Measurements from ENCODE around the gene GFI1. TPM values are rescaled to one million over a fixed set of nuclear protein-coding genes. Genes with fewer than 3 reads are reported as not detected.

Gene GFI1
- total and polyA plus RNA-seq, 2 of the 13 experiments (the other 11 are each of a cell fraction or from before 2014, with no cell fraction given), result 10.3 to 10.5 TPM

DNA sequence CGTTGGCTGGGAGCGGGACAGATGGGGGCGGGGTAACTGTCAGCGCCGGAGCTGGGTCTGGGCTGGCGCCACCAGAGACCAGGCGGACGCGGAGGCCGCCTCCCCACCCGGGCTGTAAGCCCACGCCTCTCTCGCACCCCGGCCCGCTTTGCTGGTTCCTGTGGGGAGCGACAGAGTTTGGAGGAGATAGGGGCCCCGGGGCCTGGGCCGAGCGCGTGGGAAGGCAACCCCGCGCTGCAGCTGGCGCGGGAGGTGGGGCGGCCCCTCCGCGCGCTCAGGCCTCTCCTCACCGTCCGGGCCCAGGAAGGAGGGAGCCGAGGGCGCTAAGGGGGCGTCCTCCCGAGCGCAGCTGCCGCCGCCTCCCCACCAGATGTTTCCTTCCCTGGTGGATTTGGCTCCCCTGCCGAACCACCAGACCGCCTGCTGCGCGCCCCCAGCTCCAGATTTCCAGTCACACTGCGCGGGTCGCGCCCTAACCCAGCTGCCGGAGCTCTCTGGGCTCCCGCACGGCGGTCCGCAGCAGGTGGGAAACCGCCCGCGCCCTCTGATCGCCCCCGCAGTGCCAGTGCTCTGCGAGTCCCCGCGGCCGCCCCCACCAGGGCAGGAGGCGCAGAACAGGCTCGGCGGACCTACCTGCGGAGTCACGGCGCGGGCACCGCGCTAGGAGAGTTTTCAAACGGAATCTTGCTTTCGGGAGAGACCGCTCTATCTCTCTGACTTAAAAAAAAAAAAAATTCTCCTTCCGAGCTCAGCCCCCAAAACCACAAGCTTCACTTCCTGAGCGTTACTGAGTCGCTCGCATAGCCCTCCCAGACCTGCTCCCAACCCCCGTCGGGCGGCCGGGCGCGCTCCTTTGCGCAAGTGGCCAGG lies 1.1 kb downstream of the GFI1 start (continued):
- TF ChIP-seq SSRP1 (CRISPR knock-in tag; IDR thresholded peaks at IDR 0.05) (no peak), HNRNPK (IDR thresholded peaks at IDR 0.05; ENCODE audit: low read depth, low read length, poor library complexity, severe bottlenecking) (peak; percentile 23), ZNF256 (CRISPR knock-in tag; conservative IDR thresholded peaks at IDR 0.05) (no peak), ZNF333 (CRISPR knock-in tag; IDR thresholded peaks at IDR 0.05; ENCODE audit: borderline replicate concordance) (peak; percentile 64; the same call in 1 of the 2 replicates), ZFP62 (CRISPR knock-in tag; IDR thresholded peaks at IDR 0.05) (no peak), ASH2L (IDR thresholded peaks at IDR 0.05; ENCODE audit: insufficient read length, low read depth, low read length) (peak; percentile 43), GPN1 (CRISPR knock-in tag; IDR thresholded peaks at IDR 0.05; ENCODE audit: borderline replicate concordance) (no peak), CBX1 (IDR thresholded peaks at IDR 0.05; ENCODE audit: low read depth) (peak; percentile 12), TCF12 (IDR thresholded peaks at IDR 0.05) (no peak), TCF12 (CRISPR knock-in tag; IDR thresholded peaks at IDR 0.05) (peak; percentile 62), HNF4G (IDR thresholded peaks at IDR 0.05; ENCODE audit: borderline replicate concordance, low read depth, low read length) (peak; percentile 15; the same call in 1 of the 2 replicates), HNF4G (CRISPR knock-in tag; IDR thresholded peaks at IDR 0.05; ENCODE audit: borderline replicate concordance, low read depth) (0 out of 2 replicates have a peak, but pooled peaks have one; percentile 6), ZNF232 (CRISPR knock-in tag; IDR thresholded peaks at IDR 0.05; ENCODE audit: borderline replicate concordance) (no peak), RBM22 (optimal IDR thresholded peaks at IDR 0.05; ENCODE audit: low read length) (no peak), ISX (CRISPR knock-in tag; conservative IDR thresholded peaks at IDR 0.05) (no peak), TAF15 (IDR thresholded peaks at IDR 0.05; ENCODE audit: low read depth, low read length, poor library complexity, severe bottlenecking) (peak; percentile 25), ZFYVE20 (CRISPR knock-in tag; IDR thresholded peaks at IDR 0.05; ENCODE audit: borderline replicate concordance, low read depth) (no peak)
- TF ChIP-seq, protein P1, sequence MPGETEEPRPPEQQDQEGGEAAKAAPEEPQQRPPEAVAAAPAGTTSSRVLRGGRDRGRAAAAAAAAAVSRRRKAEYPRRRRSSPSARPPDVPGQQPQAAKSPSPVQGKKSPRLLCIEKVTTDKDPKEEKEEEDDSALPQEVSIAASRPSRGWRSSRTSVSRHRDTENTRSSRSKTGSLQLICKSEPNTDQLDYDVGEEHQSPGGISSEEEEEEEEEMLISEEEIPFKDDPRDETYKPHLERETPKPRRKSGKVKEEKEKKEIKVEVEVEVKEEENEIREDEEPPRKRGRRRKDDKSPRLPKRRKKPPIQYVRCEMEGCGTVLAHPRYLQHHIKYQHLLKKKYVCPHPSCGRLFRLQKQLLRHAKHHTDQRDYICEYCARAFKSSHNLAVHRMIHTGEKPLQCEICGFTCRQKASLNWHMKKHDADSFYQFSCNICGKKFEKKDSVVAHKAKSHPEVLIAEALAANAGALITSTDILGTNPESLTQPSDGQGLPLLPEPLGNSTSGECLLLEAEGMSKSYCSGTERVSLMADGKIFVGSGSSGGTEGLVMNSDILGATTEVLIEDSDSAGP (CRISPR knock-in tag; IDR thresholded peaks at IDR 0.05; ENCODE audit: borderline replicate concordance), result peak; percentile 47; the same call in 1 of the 2 replicates
- TF ChIP-seq, protein P2, sequence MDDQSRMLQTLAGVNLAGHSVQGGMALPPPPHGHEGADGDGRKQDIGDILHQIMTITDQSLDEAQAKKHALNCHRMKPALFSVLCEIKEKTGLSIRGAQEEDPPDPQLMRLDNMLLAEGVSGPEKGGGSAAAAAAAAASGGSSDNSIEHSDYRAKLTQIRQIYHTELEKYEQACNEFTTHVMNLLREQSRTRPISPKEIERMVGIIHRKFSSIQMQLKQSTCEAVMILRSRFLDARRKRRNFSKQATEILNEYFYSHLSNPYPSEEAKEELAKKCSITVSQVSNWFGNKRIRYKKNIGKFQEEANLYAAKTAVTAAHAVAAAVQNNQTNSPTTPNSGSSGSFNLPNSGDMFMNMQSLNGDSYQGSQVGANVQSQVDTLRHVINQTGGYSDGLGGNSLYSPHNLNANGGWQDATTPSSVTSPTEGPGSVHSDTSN (CRISPR knock-in tag; IDR thresholded peaks at IDR 0.05; ENCODE audit: borderline replicate concordance), result no peak
- TF ChIP-seq, protein P3, sequence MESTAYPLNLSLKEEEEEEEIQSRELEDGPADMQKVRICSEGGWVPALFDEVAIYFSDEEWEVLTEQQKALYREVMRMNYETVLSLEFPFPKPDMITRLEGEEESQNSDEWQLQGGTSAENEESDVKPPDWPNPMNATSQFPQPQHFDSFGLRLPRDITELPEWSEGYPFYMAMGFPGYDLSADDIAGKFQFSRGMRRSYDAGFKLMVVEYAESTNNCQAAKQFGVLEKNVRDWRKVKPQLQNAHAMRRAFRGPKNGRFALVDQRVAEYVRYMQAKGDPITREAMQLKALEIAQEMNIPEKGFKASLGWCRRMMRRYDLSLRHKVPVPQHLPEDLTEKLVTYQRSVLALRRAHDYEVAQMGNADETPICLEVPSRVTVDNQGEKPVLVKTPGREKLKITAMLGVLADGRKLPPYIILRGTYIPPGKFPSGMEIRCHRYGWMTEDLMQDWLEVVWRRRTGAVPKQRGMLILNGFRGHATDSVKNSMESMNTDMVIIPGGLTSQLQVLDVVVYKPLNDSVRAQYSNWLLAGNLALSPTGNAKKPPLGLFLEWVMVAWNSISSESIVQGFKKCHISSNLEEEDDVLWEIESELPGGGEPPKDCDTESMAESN (CRISPR knock-in tag; conservative IDR thresholded peaks at IDR 0.05), result peak; percentile 55
- TF ChIP-seq, protein P4, sequence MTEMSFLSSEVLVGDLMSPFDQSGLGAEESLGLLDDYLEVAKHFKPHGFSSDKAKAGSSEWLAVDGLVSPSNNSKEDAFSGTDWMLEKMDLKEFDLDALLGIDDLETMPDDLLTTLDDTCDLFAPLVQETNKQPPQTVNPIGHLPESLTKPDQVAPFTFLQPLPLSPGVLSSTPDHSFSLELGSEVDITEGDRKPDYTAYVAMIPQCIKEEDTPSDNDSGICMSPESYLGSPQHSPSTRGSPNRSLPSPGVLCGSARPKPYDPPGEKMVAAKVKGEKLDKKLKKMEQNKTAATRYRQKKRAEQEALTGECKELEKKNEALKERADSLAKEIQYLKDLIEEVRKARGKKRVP (CRISPR knock-in tag; IDR thresholded peaks at IDR 0.05), result no peak
- TF ChIP-seq, protein P5, sequence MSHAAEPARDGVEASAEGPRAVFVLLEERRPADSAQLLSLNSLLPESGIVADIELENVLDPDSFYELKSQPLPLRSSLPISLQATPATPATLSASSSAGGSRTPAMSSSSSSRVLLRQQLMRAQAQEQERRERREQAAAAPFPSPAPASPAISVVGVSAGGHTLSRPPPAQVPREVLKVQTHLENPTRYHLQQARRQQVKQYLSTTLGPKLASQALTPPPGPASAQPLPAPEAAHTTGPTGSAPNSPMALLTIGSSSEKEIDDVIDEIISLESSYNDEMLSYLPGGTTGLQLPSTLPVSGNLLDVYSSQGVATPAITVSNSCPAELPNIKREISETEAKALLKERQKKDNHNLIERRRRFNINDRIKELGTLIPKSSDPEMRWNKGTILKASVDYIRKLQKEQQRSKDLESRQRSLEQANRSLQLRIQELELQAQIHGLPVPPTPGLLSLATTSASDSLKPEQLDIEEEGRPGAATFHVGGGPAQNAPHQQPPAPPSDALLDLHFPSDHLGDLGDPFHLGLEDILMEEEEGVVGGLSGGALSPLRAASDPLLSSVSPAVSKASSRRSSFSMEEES (CRISPR knock-in tag; IDR thresholded peaks at IDR 0.05), result no peak

Data from HepG2 (cell line).